OCI-LY3 (cell line): Measurements from ENCODE around the gene TPI1.

Source experiments
- EZH2phosphoT487 ChIP-seq: fragments of 200-600 bp; shearing (Covaris generic); IDR thresholded peaks from 2 replicates; pipeline ENCODE4 v1.6.1; 2018; ENCODE audit warnings: antibody characterized with exemption, mixed run types, low read depth
- TF ChIP-seq, protein P1 (sequence below): fragments of 200-600, 300-600 bp; sonication (generic); IDR thresholded peaks from 2 replicates; pipeline ENCODE4 v1.5.1; 2014; ENCODE audit warnings: antibody characterized with exemption, low read length, low read depth

DNA sequence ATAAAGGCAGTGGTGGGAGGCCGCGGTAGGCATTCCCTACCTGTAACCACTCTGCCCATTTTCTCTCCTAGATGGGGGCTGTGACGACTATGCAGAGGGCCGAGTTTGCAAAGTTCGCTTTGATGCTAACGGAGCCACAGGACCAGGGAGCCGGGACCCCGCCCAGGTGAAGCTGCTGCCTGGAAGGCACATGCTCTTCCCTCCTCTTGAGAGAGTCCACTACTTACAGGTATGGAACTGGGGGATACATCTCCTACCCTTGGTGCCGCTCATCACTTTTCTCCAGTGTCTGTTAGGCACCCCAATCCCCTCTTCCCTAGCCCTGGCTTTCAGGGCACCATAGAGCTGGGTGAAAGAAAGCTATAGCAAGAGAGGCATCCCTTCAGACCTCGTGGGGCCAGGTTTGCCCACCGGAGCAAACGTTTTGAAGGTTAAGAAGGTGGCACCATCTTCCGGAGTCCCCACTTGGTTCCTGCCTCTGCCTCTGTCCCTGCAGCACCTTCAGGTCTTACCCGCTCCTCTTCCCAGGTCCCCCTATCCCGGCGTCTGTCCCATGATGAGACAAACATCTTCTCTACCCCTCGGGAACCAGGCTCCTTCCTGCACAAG, 41.1 kb upstream of the TPI1 start:
- TF ChIP-seq EZH2phosphoT487 = no peak
- TF ChIP-seq, protein P1, sequence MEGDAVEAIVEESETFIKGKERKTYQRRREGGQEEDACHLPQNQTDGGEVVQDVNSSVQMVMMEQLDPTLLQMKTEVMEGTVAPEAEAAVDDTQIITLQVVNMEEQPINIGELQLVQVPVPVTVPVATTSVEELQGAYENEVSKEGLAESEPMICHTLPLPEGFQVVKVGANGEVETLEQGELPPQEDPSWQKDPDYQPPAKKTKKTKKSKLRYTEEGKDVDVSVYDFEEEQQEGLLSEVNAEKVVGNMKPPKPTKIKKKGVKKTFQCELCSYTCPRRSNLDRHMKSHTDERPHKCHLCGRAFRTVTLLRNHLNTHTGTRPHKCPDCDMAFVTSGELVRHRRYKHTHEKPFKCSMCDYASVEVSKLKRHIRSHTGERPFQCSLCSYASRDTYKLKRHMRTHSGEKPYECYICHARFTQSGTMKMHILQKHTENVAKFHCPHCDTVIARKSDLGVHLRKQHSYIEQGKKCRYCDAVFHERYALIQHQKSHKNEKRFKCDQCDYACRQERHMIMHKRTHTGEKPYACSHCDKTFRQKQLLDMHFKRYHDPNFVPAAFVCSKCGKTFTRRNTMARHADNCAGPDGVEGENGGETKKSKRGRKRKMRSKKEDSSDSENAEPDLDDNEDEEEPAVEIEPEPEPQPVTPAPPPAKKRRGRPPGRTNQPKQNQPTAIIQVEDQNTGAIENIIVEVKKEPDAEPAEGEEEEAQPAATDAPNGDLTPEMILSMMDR = no peak
